Activated naive CD4-positive, alpha-beta T cell treated with anti-CD3 and anti-CD28 coated beads, Interleukin-2, amount 50 U/mL, for 24 hours (primary cell): ENCODE measurements around the gene VANGL2.

ENCODE experiments used
- H3K27ac Mint-ChIP-seq: one replicate; pipeline ENCODE4 v1.8.0; 2021; ENCODE audit warnings: mild to moderate bottlenecking, mixed read lengths
- H3K27me3 Mint-ChIP-seq: one replicate; pipeline ENCODE4 v1.8.0; 2021; ENCODE audit warnings: mixed read lengths
- H3K36me3 Mint-ChIP-seq: one replicate; pipeline ENCODE4 v1.8.0; 2021; ENCODE audit warnings: mixed read lengths
- H3K4me1 Mint-ChIP-seq: one replicate; pipeline ENCODE4 v1.8.0; 2021; ENCODE audit warnings: mixed read lengths
- H3K4me3 Mint-ChIP-seq: one replicate; pipeline ENCODE4 v1.8.0; 2021; ENCODE audit warnings: mild to moderate bottlenecking, mixed read lengths
- H3K9me3 Mint-ChIP-seq: one replicate; pipeline ENCODE4 v1.8.0; 2021; ENCODE audit warnings: mixed read lengths

Gene VANGL2

DNA sequence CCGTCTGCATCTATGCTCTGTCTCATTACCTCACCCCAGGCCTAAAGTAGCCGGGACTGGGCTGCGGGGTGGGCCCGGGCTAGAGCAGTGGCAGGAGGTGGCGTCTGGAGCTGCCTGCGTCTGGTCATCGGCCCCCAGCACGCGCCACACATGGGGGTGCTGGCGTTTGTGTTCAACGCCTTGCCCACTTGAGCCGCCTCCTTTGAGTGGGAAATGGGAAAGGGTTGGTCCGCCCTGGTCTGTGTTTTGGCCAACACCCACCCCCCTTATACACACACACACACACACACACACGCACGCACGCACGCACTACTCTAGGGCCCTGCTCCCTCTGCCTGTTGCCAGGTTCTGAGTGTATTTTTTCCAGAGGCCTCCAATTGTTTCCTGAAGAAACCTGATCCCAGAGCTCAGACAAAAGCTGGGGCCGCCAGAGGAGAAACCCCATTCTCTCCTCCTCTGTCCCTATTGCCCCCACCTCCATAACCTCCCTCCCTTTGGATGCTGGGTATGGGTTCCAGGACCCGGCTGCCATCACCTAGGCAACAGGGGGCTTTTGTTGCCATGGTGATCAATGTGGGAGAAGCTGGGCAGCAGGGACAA lies 10.1 kb downstream of the VANGL2 start:
- H3K27ac Mint-ChIP-seq = no peak overlapping the region
- H3K4me1 Mint-ChIP-seq = no peaks in the 10 kb centered on the region
- no peaks in the 10 kb centered on the region for H3K36me3 Mint-ChIP-seq
- no peak overlapping the region for H3K4me3 Mint-ChIP-seq
- no peaks in the 10 kb centered on the region for H3K27me3 Mint-ChIP-seq
- H3K9me3 Mint-ChIP-seq = no peaks in the 10 kb centered on the region

DNA sequence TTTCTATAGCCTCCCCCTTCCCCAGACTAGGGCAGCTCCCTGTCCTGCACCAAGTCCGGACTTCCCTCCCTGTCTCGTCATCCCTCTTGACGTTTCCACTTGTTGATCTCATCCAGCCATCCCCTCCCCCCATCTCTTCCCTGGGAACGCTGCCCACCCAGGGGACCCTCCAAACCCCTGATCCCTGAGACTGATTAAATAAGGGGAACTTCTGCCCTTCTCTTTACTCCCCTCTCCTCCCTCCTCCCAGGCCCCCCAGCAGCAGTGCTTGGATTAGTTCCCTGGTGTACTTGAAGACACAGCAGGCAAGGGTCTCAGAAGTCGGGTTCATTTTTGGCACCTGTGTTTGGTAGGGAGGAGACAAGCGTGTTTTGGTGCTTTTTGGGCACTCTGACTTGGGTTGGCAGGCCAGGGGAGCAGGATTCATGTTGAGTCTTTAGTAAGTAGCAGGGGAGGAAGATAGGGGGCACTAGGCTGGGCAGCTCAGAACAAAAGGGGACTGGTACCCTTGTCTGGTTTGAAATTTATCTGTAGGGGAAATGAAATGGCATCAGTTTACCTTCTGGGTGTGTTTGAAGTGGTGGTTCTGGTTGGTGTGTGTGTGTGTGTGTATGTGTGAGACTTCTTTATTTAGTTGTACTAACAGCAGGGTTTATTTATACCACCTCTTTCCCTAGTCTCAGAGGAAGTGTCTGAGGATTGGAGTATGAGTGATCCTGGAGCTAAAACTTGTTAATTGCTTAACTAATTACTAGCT lies 11.1 kb downstream of the VANGL2 start:
- no peaks in the 10 kb centered on the region for H3K36me3 Mint-ChIP-seq
- no peak overlapping the region for H3K4me3 Mint-ChIP-seq
- H3K27me3 Mint-ChIP-seq = no peaks in the 10 kb centered on the region
- no peak overlapping the region for H3K27ac Mint-ChIP-seq
- no peaks in the 10 kb centered on the region for H3K4me1 Mint-ChIP-seq
- no peaks in the 10 kb centered on the region for H3K9me3 Mint-ChIP-seq

DNA sequence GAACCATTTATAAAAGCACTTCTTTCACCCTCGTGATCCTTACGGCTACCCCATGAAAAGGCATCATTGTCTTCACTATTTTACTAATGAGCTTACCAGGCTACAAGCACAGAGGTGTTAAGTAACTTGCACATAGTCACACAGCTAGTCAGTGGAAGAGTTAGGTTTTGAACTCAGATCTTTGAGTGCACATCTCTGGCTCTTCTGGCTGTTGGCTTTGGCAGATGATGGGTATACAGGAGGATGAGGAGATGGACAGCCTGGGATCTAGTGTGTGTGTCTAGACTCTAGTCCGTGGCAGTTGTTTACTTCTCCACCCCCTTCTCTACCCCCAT lies 11.6 kb downstream of the VANGL2 start:
- no peaks in the 10 kb centered on the region for H3K36me3 Mint-ChIP-seq
- H3K4me1 Mint-ChIP-seq = no peaks in the 10 kb centered on the region
- H3K9me3 Mint-ChIP-seq = no peaks in the 10 kb centered on the region
- H3K27me3 Mint-ChIP-seq = no peaks in the 10 kb centered on the region
- no peak overlapping the region for H3K4me3 Mint-ChIP-seq
- no peak overlapping the region for H3K27ac Mint-ChIP-seq

DNA sequence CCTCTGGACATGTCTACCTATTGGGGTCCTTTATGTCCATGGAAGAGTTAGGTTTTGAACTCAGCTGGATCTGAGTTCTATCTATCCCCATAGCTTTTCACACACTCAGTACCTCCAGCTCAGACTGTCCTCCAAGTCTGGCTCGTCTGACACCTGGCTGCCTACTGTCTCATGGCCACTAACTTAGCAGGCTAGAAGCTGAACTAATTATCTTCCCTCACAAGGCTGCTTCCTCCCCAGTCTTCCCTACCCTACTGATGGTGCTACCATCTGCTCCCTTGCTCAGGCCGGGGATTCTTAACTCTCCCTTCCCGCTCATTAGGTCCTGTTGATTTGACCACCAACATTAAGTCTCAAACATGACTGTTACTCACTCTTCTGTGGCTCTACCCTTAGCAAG lies 13.4 kb downstream of the VANGL2 start:
- Mint-ChIP-seq H3K9me3 (no peaks in the 10 kb centered on the region), H3K27ac (no peak overlapping the region), H3K4me3 (no peak overlapping the region), H3K27me3 (no peaks in the 10 kb centered on the region), H3K36me3 (no peaks in the 10 kb centered on the region), H3K4me1 (no peaks in the 10 kb centered on the region)

DNA sequence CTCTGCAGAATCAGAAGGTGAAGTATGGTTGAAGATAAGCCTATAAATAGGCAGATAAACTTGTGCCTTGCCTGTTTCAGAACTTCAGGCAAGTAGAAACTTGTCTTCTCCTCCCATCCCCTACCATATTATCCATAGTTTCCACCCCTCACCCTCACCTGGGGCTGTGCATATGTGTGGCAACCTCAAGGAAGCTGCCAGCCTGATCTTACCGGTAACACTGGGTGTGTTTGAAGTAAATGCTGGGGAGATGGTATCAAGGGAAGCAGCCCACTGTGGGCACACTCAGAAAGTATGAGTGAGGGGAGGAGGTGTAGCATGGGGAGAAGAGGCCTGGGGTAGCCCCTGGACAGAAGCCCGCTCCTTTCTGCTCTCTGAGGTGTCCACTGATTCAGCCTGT lies 14.5 kb downstream of the VANGL2 start:
- Mint-ChIP-seq H3K36me3 (no peaks in the 10 kb centered on the region), H3K9me3 (no peaks in the 10 kb centered on the region), H3K27me3 (no peaks in the 10 kb centered on the region), H3K4me3 (no peak overlapping the region), H3K4me1 (no peaks in the 10 kb centered on the region), H3K27ac (no peak overlapping the region)

DNA sequence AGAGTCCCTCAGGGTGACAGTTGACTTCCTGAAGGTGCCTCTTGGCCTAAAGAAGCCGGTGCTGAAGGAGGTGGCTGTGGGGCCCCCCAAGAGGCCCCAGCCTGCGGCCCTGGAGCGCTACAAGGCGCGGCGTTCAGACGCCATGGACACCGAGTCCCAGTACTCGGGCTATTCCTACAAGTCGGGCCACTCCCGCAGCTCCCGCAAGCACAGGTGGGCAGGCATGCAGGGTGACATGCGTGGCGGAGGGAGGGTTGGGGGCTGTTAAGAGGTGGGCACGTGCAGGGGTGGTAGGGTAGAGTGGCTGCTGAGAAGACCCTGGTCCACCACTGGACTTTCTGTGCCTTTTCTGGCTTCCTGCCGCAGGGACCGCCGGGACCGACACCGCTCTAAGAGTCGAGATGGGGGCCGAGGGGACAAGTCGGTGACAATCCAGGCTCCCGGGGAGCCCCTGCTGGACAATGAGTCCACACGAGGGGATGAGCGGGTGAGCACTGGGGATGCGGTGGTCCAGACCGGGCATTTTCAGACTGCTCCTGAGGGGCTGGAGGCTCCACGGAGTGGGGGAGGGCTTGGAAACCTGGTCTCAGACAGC lies 15.4 kb downstream of the VANGL2 start:
- no peaks in the 10 kb centered on the region for H3K27me3 Mint-ChIP-seq
- H3K4me1 Mint-ChIP-seq = no peaks in the 10 kb centered on the region
- no peak overlapping the region for H3K4me3 Mint-ChIP-seq
- H3K9me3 Mint-ChIP-seq = no peaks in the 10 kb centered on the region
- H3K27ac Mint-ChIP-seq = no peak overlapping the region
- no peaks in the 10 kb centered on the region for H3K36me3 Mint-ChIP-seq

DNA sequence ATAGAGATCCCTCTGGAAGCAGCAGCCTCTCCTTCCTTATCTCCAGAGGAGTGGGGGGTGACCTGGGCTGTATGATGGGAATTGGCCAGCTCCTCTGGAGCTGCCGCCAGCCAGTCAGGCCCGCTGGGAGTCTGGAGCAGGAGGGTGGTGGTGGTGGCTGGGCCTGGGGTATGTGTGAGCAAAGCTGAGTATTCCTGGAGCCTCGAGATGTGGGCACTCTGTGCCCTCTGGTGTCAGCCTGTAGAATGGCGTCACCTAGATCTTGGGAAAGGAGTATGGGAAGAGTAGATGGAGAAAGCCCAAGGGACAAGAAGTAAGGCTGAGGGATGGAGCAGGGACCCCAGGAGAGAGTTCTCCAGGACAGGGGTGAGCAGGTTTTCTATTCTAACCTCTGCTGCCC lies 16.0 kb downstream of the VANGL2 start:
- Mint-ChIP-seq H3K4me3 (no peak overlapping the region), H3K36me3 (no peaks in the 10 kb centered on the region), H3K4me1 (no peaks in the 10 kb centered on the region), H3K9me3 (no peaks in the 10 kb centered on the region), H3K27ac (no peak overlapping the region), H3K27me3 (no peaks in the 10 kb centered on the region)

DNA sequence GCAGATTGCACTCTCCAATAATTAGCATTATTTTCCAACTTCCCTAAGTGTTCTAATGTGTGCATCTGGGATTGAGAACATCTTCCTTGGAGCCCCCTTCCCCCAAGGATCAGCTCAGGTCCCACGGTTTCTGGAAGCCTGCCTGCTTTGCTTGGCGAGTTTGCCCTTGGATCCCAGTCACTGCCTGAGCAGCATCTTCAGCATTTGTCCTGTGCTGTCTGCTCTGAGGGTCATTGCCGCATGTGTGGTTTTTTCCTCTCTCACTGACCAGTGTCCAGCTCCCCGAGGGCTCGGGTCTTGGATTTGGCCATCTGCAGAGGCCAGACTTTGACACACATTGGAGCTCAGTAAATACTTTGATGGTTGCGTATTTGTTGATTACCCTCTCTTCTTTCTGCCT lies 18.1 kb downstream of the VANGL2 start:
- H3K27ac Mint-ChIP-seq = no peak overlapping the region
- H3K4me1 Mint-ChIP-seq = no peaks in the 10 kb centered on the region
- no peaks in the 10 kb centered on the region for H3K9me3 Mint-ChIP-seq
- H3K27me3 Mint-ChIP-seq = no peaks in the 10 kb centered on the region
- H3K36me3 Mint-ChIP-seq = no peaks in the 10 kb centered on the region
- H3K4me3 Mint-ChIP-seq = no peak overlapping the region

DNA sequence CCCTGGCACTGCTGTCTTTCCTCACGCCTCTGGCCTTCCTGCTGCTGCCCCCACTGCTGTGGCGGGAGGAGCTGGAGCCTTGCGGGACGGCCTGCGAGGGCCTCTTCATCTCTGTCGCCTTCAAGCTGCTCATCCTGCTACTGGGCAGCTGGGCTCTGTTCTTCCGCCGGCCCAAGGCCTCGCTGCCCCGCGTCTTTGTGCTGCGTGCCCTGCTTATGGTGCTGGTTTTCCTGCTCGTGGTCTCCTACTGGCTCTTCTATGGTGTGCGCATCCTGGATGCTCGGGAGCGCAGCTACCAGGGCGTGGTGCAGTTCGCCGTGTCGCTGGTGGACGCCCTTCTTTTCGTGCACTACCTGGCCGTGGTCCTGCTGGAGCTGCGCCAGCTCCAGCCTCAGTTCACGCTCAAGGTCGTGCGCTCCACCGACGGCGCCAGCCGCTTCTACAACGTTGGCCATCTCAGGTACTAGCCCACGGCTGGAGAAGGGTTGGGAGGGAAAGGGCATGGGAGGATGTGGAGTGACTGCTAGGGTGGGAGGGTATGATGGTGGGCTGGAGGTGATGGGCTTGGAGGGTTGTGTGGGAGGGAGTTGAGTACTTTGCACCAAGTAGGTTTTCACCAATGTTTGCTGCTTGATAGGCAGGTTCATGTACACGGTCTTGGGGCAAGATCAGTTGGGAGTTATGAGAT lies 18.9 kb downstream of the VANGL2 start:
- H3K4me1 Mint-ChIP-seq = no peaks in the 10 kb centered on the region
- H3K27me3 Mint-ChIP-seq = no peaks in the 10 kb centered on the region
- no peaks in the 10 kb centered on the region for H3K36me3 Mint-ChIP-seq
- no peak overlapping the region for H3K27ac Mint-ChIP-seq
- no peak overlapping the region for H3K4me3 Mint-ChIP-seq
- no peaks in the 10 kb centered on the region for H3K9me3 Mint-ChIP-seq

DNA sequence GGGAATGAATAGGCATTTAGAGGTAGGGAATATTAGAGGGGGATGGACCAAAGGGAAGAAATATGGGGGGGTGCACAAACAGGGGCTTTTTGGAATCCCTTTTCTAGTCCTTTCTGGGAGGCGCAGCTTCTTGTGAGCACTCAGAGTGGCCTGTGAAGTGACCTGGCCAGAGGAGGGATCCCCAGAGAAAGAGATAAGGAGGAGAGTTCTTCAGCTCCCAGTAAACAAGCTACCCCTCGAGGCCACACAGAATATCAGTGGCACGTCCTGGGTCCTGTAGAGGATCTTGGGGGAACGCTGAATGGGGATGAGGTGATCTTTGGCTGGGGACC lies 19.4 kb downstream of the VANGL2 start:
- Mint-ChIP-seq H3K27ac (no peak overlapping the region), H3K4me3 (no peak overlapping the region), H3K36me3 (no peaks in the 10 kb centered on the region), H3K27me3 (no peaks in the 10 kb centered on the region), H3K9me3 (no peaks in the 10 kb centered on the region), H3K4me1 (no peaks in the 10 kb centered on the region)

DNA sequence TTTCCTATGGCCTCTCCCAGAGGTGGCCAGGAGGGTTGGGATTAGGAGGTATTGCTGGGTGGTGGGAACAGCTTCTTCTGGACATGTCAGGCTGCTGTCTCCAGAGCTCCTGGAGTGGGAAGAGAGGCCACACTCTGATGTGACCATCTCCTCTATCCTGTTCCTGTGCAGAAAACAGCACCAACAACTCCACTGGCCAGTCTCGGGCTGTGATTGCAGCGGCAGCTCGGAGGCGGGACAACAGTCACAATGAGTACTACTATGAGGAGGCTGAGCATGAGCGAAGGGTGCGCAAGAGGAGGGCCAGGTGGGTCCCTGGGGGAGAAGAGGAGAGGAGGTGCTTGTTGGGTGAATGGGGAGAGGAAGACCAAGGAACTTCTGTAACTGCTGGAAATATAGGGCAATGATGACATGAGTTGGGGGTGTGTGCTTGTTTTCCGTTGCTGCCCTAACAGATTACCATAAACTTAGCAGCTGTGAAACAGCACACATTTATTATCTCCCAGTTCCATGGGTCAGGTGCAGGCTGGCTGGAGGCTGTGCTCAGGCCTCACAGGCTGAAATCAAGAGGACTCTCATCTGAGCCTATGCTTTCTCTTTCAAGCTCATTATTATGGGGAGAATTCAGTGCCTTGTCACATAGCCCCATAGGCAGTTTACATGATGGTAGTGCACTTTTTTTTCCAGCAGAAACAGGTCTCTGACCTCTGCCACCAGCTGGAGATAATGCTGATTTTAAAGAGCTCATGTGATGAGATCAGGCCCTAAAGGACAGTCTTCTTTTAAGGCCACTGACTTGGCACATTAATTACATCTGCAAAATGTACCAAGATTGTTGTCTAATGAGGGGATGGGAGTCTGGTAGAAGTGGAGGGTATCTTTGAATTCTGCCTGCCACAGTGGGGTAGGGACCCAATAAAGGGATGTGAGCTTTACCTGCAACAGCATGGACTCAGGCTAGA lies 20.8 kb downstream of the VANGL2 start:
- Mint-ChIP-seq H3K4me3 (no peak overlapping the region), H3K36me3 (no peaks in the 10 kb centered on the region), H3K9me3 (no peaks in the 10 kb centered on the region), H3K27me3 (no peaks in the 10 kb centered on the region), H3K27ac (no peak overlapping the region), H3K4me1 (peaks cover 6% of the 10 kb centered on the region)

DNA sequence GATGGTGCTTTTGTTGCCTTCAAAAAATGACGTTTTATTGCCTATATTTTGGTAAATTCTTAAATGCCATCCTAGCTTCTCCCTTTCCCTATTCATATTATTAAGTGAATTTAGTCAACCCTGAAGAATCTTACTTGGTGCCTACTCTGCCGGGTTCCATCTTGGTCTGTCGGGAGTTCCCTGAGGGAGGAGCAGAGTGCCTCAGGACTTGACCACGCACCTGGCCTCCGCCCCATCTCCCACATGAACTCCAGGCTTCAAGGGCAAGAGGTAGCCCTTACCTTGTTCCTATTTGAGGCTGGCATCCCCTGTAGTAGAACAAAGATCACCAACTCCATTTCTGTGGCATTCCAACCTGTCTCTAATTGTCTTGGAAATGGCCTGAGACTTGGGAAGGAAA lies 21.5 kb downstream of the VANGL2 start:
- Mint-ChIP-seq H3K4me1 (peaks cover 12% of the 10 kb centered on the region), H3K27me3 (no peaks in the 10 kb centered on the region), H3K4me3 (no peak overlapping the region), H3K27ac (no peak overlapping the region), H3K36me3 (no peaks in the 10 kb centered on the region), H3K9me3 (no peaks in the 10 kb centered on the region)

DNA sequence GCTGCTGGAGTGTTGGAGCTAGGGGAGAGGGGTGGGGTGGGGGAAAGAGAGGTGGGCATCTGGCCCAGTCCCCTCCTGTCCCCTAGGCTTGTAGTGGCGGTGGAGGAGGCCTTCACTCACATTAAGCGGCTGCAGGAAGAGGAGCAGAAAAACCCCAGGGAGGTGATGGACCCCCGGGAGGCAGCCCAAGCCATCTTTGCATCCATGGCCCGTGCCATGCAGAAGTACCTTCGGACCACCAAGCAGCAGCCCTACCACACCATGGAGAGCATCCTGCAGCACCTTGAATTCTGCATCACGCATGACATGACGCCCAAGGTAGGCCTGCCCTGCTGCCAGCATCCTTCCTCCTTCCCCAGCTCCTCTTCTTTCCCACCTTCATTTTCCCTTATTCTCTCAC lies 23.6 kb downstream of the VANGL2 start:
- H3K4me1 Mint-ChIP-seq = peaks cover 32% of the 10 kb centered on the region
- H3K4me3 Mint-ChIP-seq = no peak overlapping the region
- no peaks in the 10 kb centered on the region for H3K27me3 Mint-ChIP-seq
- no peaks in the 10 kb centered on the region for H3K9me3 Mint-ChIP-seq
- peak overlapping the region; percentile 48 for H3K27ac Mint-ChIP-seq
- no peaks in the 10 kb centered on the region for H3K36me3 Mint-ChIP-seq

DNA sequence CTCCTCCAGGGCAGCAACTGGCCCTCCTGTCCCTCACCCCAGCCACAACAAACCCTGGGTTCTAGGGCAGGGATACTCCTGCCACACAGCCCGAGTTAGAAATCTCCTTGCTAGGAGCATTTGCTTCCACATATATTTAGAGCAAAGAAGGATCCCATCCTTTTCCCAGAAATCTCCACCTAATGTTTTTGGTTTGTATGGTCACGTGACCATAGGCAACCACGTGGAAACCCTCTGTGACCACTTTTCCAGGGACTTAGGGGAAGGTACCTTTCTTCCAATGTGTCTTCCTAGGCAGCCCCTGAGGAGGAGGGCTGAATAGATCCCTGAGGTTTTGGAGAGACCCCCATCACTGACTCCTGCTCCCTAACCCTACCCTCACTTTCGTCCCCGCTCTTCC lies 25.5 kb downstream of the VANGL2 start:
- Mint-ChIP-seq H3K4me1 (peaks cover 51% of the 10 kb centered on the region), H3K36me3 (no peaks in the 10 kb centered on the region), H3K27me3 (no peaks in the 10 kb centered on the region), H3K27ac (peak overlapping the region; percentile 67), H3K4me3 (no peak overlapping the region), H3K9me3 (no peaks in the 10 kb centered on the region)

DNA sequence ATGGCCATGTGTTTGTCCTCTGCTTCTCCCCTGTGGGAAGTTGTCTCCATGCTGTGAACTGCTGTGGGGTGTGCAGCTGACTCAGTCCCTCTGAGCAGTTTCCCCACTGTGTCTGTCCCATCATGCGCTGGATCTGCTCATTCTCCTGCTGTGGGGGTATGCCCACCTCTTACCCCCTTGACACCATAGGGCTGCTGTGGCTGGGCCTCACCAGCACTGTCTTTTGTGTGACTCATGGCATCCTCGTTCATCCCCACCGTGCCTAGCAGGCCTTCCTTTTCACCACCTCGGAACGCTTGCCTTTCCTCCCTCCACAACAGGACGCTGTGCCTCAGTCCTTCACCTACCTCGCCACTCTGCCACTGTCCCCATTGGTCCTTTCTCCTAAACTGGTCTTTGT lies 27.3 kb downstream of the VANGL2 start:
- Mint-ChIP-seq H3K27me3 (no peaks in the 10 kb centered on the region), H3K36me3 (peaks cover 2% of the 10 kb centered on the region), H3K9me3 (no peaks in the 10 kb centered on the region), H3K4me3 (peak overlapping the region; percentile 49), H3K4me1 (peaks cover 69% of the 10 kb centered on the region), H3K27ac (peak overlapping the region; percentile 89)
